ENCODE results near the gene ACTG2. TPM values are rescaled to one million over a fixed set of nuclear protein-coding genes. Genes with fewer than 3 reads are reported as not detected.

ACTG2 gene
- total and polyA plus RNA-seq, 7 donors, result 16.9 to 10,290 (median 3,612) TPM

DNA sequence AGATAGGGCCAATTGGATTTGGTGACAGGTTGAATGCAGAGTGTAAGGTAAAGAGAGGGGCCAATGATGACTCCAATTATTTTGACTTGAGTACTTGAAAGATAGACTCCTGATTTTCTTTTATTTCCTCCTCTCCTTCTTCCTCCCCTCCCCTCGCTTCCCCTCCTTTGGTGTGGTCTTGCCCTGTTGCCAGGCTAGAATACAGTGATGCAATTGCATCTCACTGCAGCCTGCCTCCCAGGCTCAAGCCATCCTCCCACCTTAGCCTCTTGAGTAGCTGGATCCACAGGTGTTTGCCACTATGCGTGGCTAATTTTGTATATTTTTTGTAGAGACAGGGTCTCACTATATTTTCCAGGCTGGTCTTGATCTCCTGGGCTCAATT, 36.1 kb downstream of the ACTG2 start:
- no peaks in the 10 kb centered on the region for H3K36me3 ChIP-seq
- WGBS, 2 donors, result 16 to 54% methylated on average over 2 of the region's 2 CpGs
- H3K9me3 ChIP-seq, result no peaks in the 10 kb centered on the region
- H3K27ac ChIP-seq, result no peak overlapping the region
- no peaks in the 10 kb centered on the region for H3K27me3 ChIP-seq
- no peak for DNase-seq
- H3K4me1 ChIP-seq, result peaks cover 0 to 52% (median 35%) of the 10 kb centered on the region in 4 donors
- TF ChIP-seq POLR2AphosphoS5 (IDR thresholded peaks at IDR 0.05) (no peak), POLR2A (IDR thresholded peaks at IDR 0.05) (no peak), EP300 (IDR thresholded peaks at IDR 0.05) (no peak)
- TF ChIP-seq, protein P1, sequence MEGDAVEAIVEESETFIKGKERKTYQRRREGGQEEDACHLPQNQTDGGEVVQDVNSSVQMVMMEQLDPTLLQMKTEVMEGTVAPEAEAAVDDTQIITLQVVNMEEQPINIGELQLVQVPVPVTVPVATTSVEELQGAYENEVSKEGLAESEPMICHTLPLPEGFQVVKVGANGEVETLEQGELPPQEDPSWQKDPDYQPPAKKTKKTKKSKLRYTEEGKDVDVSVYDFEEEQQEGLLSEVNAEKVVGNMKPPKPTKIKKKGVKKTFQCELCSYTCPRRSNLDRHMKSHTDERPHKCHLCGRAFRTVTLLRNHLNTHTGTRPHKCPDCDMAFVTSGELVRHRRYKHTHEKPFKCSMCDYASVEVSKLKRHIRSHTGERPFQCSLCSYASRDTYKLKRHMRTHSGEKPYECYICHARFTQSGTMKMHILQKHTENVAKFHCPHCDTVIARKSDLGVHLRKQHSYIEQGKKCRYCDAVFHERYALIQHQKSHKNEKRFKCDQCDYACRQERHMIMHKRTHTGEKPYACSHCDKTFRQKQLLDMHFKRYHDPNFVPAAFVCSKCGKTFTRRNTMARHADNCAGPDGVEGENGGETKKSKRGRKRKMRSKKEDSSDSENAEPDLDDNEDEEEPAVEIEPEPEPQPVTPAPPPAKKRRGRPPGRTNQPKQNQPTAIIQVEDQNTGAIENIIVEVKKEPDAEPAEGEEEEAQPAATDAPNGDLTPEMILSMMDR (IDR thresholded peaks at IDR 0.05), result no peak
- intact Hi-C loops (cut with DNase I), result loop anchor here (5.0 to 10.0 kb wide), 2 partner anchors 73 to 546 kb away; partner anchors contain the start of gene MRPL53
- no peak overlapping the region for H3K4me3 ChIP-seq

DNA sequence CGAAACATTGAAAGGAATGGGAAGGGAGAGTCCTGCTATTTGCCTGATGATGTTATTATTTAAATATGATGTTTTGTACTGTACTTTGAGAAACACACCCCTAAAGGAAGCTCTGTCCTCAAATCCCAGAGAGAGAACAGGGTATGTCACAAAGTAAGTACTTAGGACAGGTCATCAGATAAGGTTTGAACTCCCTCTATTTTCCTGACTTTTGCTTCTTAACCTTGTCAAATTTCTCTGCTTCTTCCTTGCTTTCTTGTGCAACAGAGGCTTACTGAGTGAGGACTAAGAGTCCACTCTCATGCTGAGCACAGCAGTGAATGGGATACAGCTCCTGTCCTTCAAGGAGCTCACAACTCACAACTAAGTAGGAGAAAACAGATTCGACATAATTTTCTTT, 37.6 kb downstream of the ACTG2 start:
- Histone ChIP-seq H3K36me3 (peaks cover 0 to 5% (median 0%) of the 10 kb centered on the region in 4 donors), H3K9me3 (no peaks in the 10 kb centered on the region), H3K27me3 (no peaks in the 10 kb centered on the region), H3K4me3 (no peak overlapping the region), H3K4me1 (peaks cover 0 to 52% (median 35%) of the 10 kb centered on the region in 4 donors), H3K27ac (no peak overlapping the region)
- 68 to 69% methylated on average over 2 of the region's 2 CpGs for WGBS, 2 donors
- no peak for DNase-seq
- intact Hi-C loops (cut with DNase I), result loop anchor here (10.0 kb wide), 1 partner anchor 154 kb away; no protein-coding TSS in a partner anchor
- TF ChIP-seq EP300 (IDR thresholded peaks at IDR 0.05) (no peak), POLR2AphosphoS5 (IDR thresholded peaks at IDR 0.05) (no peak)
- TF ChIP-seq, protein P1 (IDR thresholded peaks at IDR 0.05), result no peak

DNA sequence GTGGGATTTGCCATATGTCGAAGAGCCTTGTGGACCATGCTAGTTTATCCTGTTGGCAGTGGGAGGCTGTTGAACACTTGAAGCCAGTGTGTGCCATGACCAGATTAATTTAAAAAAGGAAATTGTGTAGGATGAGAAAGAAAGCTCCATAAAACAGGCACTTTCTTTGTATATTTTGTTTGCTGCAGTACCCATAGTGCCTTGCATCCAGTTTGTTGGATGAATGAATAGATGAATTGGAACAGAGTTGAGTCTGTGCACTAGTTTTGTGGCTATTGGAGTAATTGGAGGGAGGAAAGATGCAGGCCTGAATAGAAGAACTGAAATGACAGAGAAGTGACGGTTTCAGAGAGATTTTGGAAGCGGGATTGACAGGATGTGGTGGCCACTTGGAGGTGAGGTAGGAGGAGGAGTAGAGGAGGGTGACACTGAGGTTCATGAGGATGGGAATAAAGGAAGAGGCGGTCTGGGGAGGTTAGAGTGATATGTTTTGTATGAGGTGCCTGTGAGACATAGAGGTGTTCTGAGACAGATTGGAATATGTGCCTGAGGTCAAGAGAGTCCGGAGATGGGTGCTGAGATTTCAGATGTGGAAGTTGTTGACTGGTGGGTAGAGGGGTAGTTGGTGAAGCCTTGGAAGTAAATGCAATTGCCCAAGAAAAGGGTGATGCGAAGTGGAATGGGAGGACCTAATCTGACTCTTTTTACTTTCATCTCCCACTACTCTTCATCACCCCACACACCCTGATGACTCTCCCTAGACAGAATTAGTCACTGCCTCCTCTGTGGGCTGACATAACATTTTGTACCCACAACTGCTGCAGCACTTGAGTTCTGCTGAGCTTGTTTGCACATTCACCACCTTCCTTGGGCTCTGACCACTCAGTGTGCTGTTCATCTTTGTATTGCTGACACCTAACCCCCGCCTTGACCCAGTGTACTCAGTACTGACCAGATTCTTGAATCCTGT, 39.0 kb downstream of the ACTG2 start:
- 77 to 92% methylated on average over 7 of the region's 7 CpGs for WGBS, 2 donors
- H3K9me3 ChIP-seq, result no peaks in the 10 kb centered on the region
- H3K27ac ChIP-seq, result no peak overlapping the region
- H3K27me3 ChIP-seq, result no peaks in the 10 kb centered on the region
- DNase-seq, result no peak
- H3K4me3 ChIP-seq, result no peak overlapping the region
- intact Hi-C loops (cut with DNase I), result loop anchor here (10.0 kb wide), 1 partner anchor 153 kb away; no protein-coding TSS in a partner anchor
- H3K36me3 ChIP-seq, result peaks cover 0 to 8% (median 0%) of the 10 kb centered on the region in 4 donors
- H3K4me1 ChIP-seq, result peaks cover 0 to 47% (median 31%) of the 10 kb centered on the region in 4 donors
- TF ChIP-seq POLR2A (IDR thresholded peaks at IDR 0.05), result no peak
- no peak for TF ChIP-seq POLR2AphosphoS5 (IDR thresholded peaks at IDR 0.05)
- TF ChIP-seq, protein P1 (IDR thresholded peaks at IDR 0.05), result no peak
- no peak for TF ChIP-seq EP300 (IDR thresholded peaks at IDR 0.05)

GRCh38 chr2:73933194-73933593, 40.4 kb downstream of the ACTG2 start:
- Histone ChIP-seq H3K4me1 (peaks cover 0 to 37% (median 21%) of the 10 kb centered on the region in 4 donors), H3K4me3 (no peak overlapping the region), H3K27me3 (no peaks in the 10 kb centered on the region), H3K27ac (no peak overlapping the region), H3K36me3 (peaks cover 0 to 8% (median 0%) of the 10 kb centered on the region in 4 donors), H3K9me3 (no peaks in the 10 kb centered on the region)
- intact Hi-C loops (cut with DNase I), result loop anchor here (10.0 kb wide), 1 partner anchor 152 kb away; no protein-coding TSS in a partner anchor
- 90 to 93% methylated on average over 3 of the region's 3 CpGs for WGBS, 2 donors
- DNase-seq, result no peak
- no peak for TF ChIP-seq EP300 (IDR thresholded peaks at IDR 0.05)
- no peak for TF ChIP-seq POLR2AphosphoS5 (IDR thresholded peaks at IDR 0.05)
- TF ChIP-seq, protein P1 (IDR thresholded peaks at IDR 0.05), result no peak
- TF ChIP-seq POLR2A (IDR thresholded peaks at IDR 0.05), result no peak
